ENCODE measurements around the gene SCMH1. TPM values are rescaled to one million over a fixed set of nuclear protein-coding genes. Genes with fewer than 3 reads are reported as not detected.

SCMH1 gene
- total and polyA plus RNA-seq, 2 of the 4 experiments (the other 2 are of a cell fraction) = 9.0 to 19.4 TPM

- no peak for DNase-seq
- H4K8ac ChIP-seq (ENCODE audit: low read depth in 2 of 2, low read length in 2 of 2) = no peak overlapping the region
Measured at GRCh38 chr1:41153750-41154274, 88.3 kb downstream of the SCMH1 start.

More at GRCh38 chr1:41153750-41154274, 88.3 kb downstream of the SCMH1 start:
- intact Hi-C loops (cut with micrococcal nuclease) = loop anchor here (5.0 kb wide), 1 partner anchor 88 kb away; the partner anchor contains the start of gene SCMH1
- no peak for ATAC-seq (ENCODE audit: low read depth)
- Histone ChIP-seq H2BK120ac (ENCODE audit: low read depth, low read length) (peak overlapping the region; percentile 29; the same call in 1 of the 2 replicates), H3K9me3 (ENCODE audit: control insufficient read depth, insufficient read depth, low read length) (no peaks in the 10 kb centered on the region), H3K36me3 (ENCODE audit: control insufficient read depth, insufficient read depth, low read length) (peaks cover 4% of the 10 kb centered on the region; the same call in 1 of the 2 replicates), H3K4ac (ENCODE audit: low read depth, low read length) (no peak overlapping the region), H4K5ac (ENCODE audit: low read depth, low read length) (peak overlapping the region; percentile 8; the same call in 1 of the 2 replicates), H3K79me1 (ENCODE audit: low read depth in 1 of 2, low read length in 2 of 2) (0 out of 4 replicates have a peak, but pooled peaks cover 0 to 5% of the 10 kb centered on the region in 2 experiments), H2AFZ (replicated peaks; ENCODE audit: low read length, poor library complexity) (no peak overlapping the region), H3K9me1 (ENCODE audit: insufficient read depth, low read length) (peaks cover 4% of the 10 kb centered on the region; the same call in 1 of the 2 replicates), H3K9ac (ENCODE audit: low read depth, low read length) (no peak overlapping the region; the same call in 1 of the 2 replicates), H3K4me2 (ENCODE audit: low read depth, low read length) (peak overlapping the region; percentile 44; the same call in 1 of the 2 replicates), H3K14ac (replicated peaks; ENCODE audit: low read depth, low read length) (no peak overlapping the region), H3K27me3 (ENCODE audit: control insufficient read depth, insufficient read depth, low read length) (no peaks in the 10 kb centered on the region), H3K18ac (ENCODE audit: low read depth, low read length) (peak overlapping the region; percentile 50; the same call in 1 of the 2 replicates), H2BK20ac (ENCODE audit: low read depth, low read length) (peak overlapping the region; percentile 42; the same call in 1 of the 2 replicates), H2AK5ac (ENCODE audit: low read depth, low read length) (peak overlapping the region; percentile 78; the same call in 1 of the 2 replicates), H2BK5ac (ENCODE audit: low read depth, low read length, poor library complexity, severe bottlenecking) (peak overlapping the region; percentile 53), H3K27ac (ENCODE audit: insufficient read depth, low read length) (peak overlapping the region; percentile 24; the same call in 1 of the 2 replicates), H3K4me1 (ENCODE audit: control insufficient read depth, insufficient read depth, low read length) (peaks cover 22% of the 10 kb centered on the region), H3K56ac (ENCODE audit: extremely low read depth, insufficient read depth, low read length) (no peak overlapping the region), H4K91ac (ENCODE audit: insufficient read depth, low read depth, low read length) (no peak overlapping the region), H4K20me1 (ENCODE audit: insufficient read depth, low read length) (no peaks in the 10 kb centered on the region), H2BK15ac (ENCODE audit: low read depth, low read length) (peak overlapping the region; percentile 78; the same call in 1 of the 3 replicates), H3K23ac (ENCODE audit: low read depth, low read length) (0 out of 2 replicates have a peak overlapping the region, but pooled peaks have one; percentile 54), H3K4me3 (ENCODE audit: insufficient read depth, low read depth, low read length) (no peak overlapping the region), H2AK9ac (replicated peaks; ENCODE audit: low read depth, low read length, poor library complexity) (no peak overlapping the region)
- no TSS peak for BruUV-seq (replicated peaks)
- no peak for TF ChIP-seq CHD1 (IDR thresholded peaks at IDR 0.05; ENCODE audit: low read depth, low read length)
- TF ChIP-seq CEBPB (IDR thresholded peaks at IDR 0.05; ENCODE audit: low read depth, low read length) = no peak
- TF ChIP-seq MAFK (IDR thresholded peaks at IDR 0.05; ENCODE audit: low read depth, low read length) = no peak
- TF ChIP-seq ELK1 (IDR thresholded peaks at IDR 0.05; ENCODE audit: borderline replicate concordance, low read depth, low read length) = no peak
- TF ChIP-seq, protein P1, sequence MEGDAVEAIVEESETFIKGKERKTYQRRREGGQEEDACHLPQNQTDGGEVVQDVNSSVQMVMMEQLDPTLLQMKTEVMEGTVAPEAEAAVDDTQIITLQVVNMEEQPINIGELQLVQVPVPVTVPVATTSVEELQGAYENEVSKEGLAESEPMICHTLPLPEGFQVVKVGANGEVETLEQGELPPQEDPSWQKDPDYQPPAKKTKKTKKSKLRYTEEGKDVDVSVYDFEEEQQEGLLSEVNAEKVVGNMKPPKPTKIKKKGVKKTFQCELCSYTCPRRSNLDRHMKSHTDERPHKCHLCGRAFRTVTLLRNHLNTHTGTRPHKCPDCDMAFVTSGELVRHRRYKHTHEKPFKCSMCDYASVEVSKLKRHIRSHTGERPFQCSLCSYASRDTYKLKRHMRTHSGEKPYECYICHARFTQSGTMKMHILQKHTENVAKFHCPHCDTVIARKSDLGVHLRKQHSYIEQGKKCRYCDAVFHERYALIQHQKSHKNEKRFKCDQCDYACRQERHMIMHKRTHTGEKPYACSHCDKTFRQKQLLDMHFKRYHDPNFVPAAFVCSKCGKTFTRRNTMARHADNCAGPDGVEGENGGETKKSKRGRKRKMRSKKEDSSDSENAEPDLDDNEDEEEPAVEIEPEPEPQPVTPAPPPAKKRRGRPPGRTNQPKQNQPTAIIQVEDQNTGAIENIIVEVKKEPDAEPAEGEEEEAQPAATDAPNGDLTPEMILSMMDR (conservative IDR thresholded peaks at IDR 0.05; ENCODE audit: low read depth, low read length) = no peak
- no peak for TF ChIP-seq MAZ (IDR thresholded peaks at IDR 0.05; ENCODE audit: borderline replicate concordance, low read depth, low read length)
- TF ChIP-seq, protein P2, sequence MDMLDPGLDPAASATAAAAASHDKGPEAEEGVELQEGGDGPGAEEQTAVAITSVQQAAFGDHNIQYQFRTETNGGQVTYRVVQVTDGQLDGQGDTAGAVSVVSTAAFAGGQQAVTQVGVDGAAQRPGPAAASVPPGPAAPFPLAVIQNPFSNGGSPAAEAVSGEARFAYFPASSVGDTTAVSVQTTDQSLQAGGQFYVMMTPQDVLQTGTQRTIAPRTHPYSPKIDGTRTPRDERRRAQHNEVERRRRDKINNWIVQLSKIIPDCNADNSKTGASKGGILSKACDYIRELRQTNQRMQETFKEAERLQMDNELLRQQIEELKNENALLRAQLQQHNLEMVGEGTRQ (IDR thresholded peaks at IDR 0.05; ENCODE audit: low read depth, low read length) = no peak
- no peak for TF ChIP-seq FOS (IDR thresholded peaks at IDR 0.05; ENCODE audit: low read depth, low read length)
- no peak for TF ChIP-seq MXI1 (IDR thresholded peaks at IDR 0.05; ENCODE audit: borderline replicate concordance, low read depth, low read length)
- TF ChIP-seq POLR2A (IDR thresholded peaks at IDR 0.05; ENCODE audit: low read depth, low read length) = no peak
- TF ChIP-seq RAD21 (IDR thresholded peaks at IDR 0.05; ENCODE audit: low read length) = no peak
- no peak for TF ChIP-seq NFE2L2 (IDR thresholded peaks at IDR 0.05; ENCODE audit: low read depth, low read length)
- TF ChIP-seq RFX5 (IDR thresholded peaks at IDR 0.05; ENCODE audit: low read depth, low read length) = no peak
- TF ChIP-seq BHLHE40 (IDR thresholded peaks at IDR 0.05; ENCODE audit: low read depth, low read length) = no peak
- dilution Hi-C loops (cut with HindIII; ENCODE audit: low sequenced_read_pairs, unreplicated experiment) = no loop called here
- in situ Hi-C loops (cut with MboI; ENCODE audit: low sequenced_read_pairs) = no loop called here
- POLR2A ChIA-PET (ENCODE audit: unreplicated experiment) = no interaction called here
- CTCF ChIA-PET = no interaction called here

Measured in IMR-90 (cell line).